ENCODE data around the gene HABP4. TPM values are rescaled to one million over a fixed set of nuclear protein-coding genes. Genes with fewer than 3 reads are reported as not detected.

Gene HABP4
- total and polyA plus RNA-seq, 2 of the 4 experiments (the other 2 are of a cell fraction) = 5.2 to 10.6 TPM

DNA sequence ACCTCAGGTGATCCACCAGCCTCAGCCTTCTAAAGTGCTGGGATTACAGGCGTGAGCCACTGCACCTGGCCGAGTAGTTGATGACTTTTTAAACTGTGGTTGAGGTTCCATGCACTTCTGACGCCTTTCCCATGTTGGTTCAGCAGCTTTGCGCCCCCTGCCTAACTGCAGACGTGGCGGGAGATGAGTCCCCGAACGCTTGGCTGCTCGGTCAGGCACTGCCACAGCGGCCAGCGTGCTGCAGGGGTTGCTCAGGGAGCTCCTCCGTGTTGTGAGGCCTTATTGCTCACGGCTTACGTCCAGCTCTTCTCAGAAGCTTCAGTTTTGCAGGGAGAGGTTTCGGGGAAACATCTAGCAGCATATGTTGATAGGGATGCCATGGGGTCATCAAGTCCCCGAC lies 35.3 kb downstream of the HABP4 start:
- Histone ChIP-seq H3K9me3 (ENCODE audit: control insufficient read depth, insufficient read depth, low read length) (no peaks in the 10 kb centered on the region), H3K27ac (ENCODE audit: insufficient read depth, low read length) (no peak overlapping the region), H3K18ac (ENCODE audit: low read depth, low read length) (no peak overlapping the region), H3K23ac (ENCODE audit: low read depth, low read length) (no peak overlapping the region), H3K9ac (ENCODE audit: low read depth, low read length) (no peak overlapping the region), H3K4me1 (ENCODE audit: control insufficient read depth, insufficient read depth, low read length) (peaks cover 9% of the 10 kb centered on the region), H3K79me1 (ENCODE audit: low read depth in 1 of 2, low read length in 2 of 2) (peaks cover 2 to 19% of the 10 kb centered on the region in 2 experiments; a peak in 3 of 4 replicates), H2AK5ac (ENCODE audit: low read depth, low read length) (no peak overlapping the region; the same call in 1 of the 2 replicates), H2BK20ac (ENCODE audit: low read depth, low read length) (no peak overlapping the region), H3K4me3 (ENCODE audit: insufficient read depth, low read depth, low read length) (no peak overlapping the region), H4K8ac (ENCODE audit: low read depth in 2 of 2, low read length in 2 of 2) (no peak overlapping the region), H3K36me3 (ENCODE audit: control insufficient read depth, insufficient read depth, low read length) (peaks cover 24% of the 10 kb centered on the region), H2BK5ac (ENCODE audit: low read depth, low read length, poor library complexity, severe bottlenecking) (no peak overlapping the region), H4K20me1 (ENCODE audit: insufficient read depth, low read length) (peaks cover 4% of the 10 kb centered on the region; the same call in 1 of the 2 replicates), H4K91ac (ENCODE audit: insufficient read depth, low read depth, low read length) (no peak overlapping the region), H3K14ac (replicated peaks; ENCODE audit: low read depth, low read length) (no peak overlapping the region), H3K4me2 (ENCODE audit: low read depth, low read length) (no peak overlapping the region), H3K9me1 (ENCODE audit: insufficient read depth, low read length) (peaks cover 10% of the 10 kb centered on the region; the same call in 1 of the 2 replicates), H3K4ac (ENCODE audit: low read depth, low read length) (no peak overlapping the region), H3K27me3 (ENCODE audit: control insufficient read depth, insufficient read depth, low read length) (no peaks in the 10 kb centered on the region), H3K56ac (ENCODE audit: extremely low read depth, insufficient read depth, low read length) (no peak overlapping the region), H2AFZ (replicated peaks; ENCODE audit: low read length, poor library complexity) (no peak overlapping the region), H4K5ac (ENCODE audit: low read depth, low read length) (no peak overlapping the region), H2BK120ac (ENCODE audit: low read depth, low read length) (no peak overlapping the region), H2AK9ac (replicated peaks; ENCODE audit: low read depth, low read length, poor library complexity) (no peak overlapping the region), H2BK15ac (ENCODE audit: low read depth, low read length) (no peak overlapping the region)
- POLR2A ChIA-PET (ENCODE audit: unreplicated experiment) = no interaction called here
- 79% methylated on average over 2 of the region's 16 CpGs; no CpG with 5 or more reads in 1 of the 2 experiments for WGBS, 2 experiments (ENCODE audit: extremely low coverage in 2 of 2, insufficient read length in 1 of 2)
- dilution Hi-C loops (cut with HindIII; ENCODE audit: low sequenced_read_pairs, unreplicated experiment) = no loop called here
- CTCF ChIA-PET = interaction anchor here (0.6 kb wide), 1 partner anchor 1811 kb away, joined by 3 read pairs; no protein-coding TSS in a partner anchor
- in situ Hi-C loops (cut with MboI; ENCODE audit: low sequenced_read_pairs) = no loop called here
- ATAC-seq (ENCODE audit: low read depth) (no peak), DNase-seq (no peak)
- no TSS peak for BruUV-seq (replicated peaks)
- intact Hi-C loops (cut with micrococcal nuclease) = no loop called here
- TF ChIP-seq MAFK (IDR thresholded peaks at IDR 0.05; ENCODE audit: low read depth, low read length) = no peak
- no peak for TF ChIP-seq USF2 (IDR thresholded peaks at IDR 0.05; ENCODE audit: low read depth, low read length)
- no peak for TF ChIP-seq FOS (IDR thresholded peaks at IDR 0.05; ENCODE audit: low read depth, low read length)
- TF ChIP-seq, protein P1, sequence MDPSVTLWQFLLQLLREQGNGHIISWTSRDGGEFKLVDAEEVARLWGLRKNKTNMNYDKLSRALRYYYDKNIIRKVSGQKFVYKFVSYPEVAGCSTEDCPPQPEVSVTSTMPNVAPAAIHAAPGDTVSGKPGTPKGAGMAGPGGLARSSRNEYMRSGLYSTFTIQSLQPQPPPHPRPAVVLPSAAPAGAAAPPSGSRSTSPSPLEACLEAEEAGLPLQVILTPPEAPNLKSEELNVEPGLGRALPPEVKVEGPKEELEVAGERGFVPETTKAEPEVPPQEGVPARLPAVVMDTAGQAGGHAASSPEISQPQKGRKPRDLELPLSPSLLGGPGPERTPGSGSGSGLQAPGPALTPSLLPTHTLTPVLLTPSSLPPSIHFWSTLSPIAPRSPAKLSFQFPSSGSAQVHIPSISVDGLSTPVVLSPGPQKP (IDR thresholded peaks at IDR 0.05; ENCODE audit: borderline replicate concordance, low read depth, low read length) = no peak
- TF ChIP-seq RAD21 (IDR thresholded peaks at IDR 0.05; ENCODE audit: low read length) = no peak
- TF ChIP-seq BHLHE40 (IDR thresholded peaks at IDR 0.05; ENCODE audit: low read depth, low read length) = no peak
- no peak for TF ChIP-seq MXI1 (IDR thresholded peaks at IDR 0.05; ENCODE audit: borderline replicate concordance, low read depth, low read length)
- no peak for TF ChIP-seq SMC3 (IDR thresholded peaks at IDR 0.05; ENCODE audit: low read depth, low read length)
- no peak for TF ChIP-seq CHD1 (IDR thresholded peaks at IDR 0.05; ENCODE audit: low read depth, low read length)
- no peak for TF ChIP-seq NFE2L2 (IDR thresholded peaks at IDR 0.05; ENCODE audit: low read depth, low read length)
- TF ChIP-seq, protein P2, sequence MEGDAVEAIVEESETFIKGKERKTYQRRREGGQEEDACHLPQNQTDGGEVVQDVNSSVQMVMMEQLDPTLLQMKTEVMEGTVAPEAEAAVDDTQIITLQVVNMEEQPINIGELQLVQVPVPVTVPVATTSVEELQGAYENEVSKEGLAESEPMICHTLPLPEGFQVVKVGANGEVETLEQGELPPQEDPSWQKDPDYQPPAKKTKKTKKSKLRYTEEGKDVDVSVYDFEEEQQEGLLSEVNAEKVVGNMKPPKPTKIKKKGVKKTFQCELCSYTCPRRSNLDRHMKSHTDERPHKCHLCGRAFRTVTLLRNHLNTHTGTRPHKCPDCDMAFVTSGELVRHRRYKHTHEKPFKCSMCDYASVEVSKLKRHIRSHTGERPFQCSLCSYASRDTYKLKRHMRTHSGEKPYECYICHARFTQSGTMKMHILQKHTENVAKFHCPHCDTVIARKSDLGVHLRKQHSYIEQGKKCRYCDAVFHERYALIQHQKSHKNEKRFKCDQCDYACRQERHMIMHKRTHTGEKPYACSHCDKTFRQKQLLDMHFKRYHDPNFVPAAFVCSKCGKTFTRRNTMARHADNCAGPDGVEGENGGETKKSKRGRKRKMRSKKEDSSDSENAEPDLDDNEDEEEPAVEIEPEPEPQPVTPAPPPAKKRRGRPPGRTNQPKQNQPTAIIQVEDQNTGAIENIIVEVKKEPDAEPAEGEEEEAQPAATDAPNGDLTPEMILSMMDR (conservative IDR thresholded peaks at IDR 0.05; ENCODE audit: low read depth, low read length) = no peak
